C4-2B (cell line): ENCODE results near the gene MAGI2.
A peak's percentile ranks its signal among the peaks of the same experiment; 100 is the strongest.

Experiments
- H3K27ac ChIP-seq: fragments of 450-650 bp; 2 replicates; pipeline ENCODE4 v1.5.1; 2017
- ZFX ChIP-seq: fragments of 450-650 bp; IDR thresholded peaks from 2 replicates; pipeline ENCODE4 v1.6.1; 2017
- TF ChIP-seq, protein P1 (sequence below): fragments of 450-650 bp; conservative IDR thresholded peaks from 2 replicates; pipeline ENCODE4 v1.5.1; 2017; ENCODE audit warnings: mild to moderate bottlenecking

Gene MAGI2

DNA sequence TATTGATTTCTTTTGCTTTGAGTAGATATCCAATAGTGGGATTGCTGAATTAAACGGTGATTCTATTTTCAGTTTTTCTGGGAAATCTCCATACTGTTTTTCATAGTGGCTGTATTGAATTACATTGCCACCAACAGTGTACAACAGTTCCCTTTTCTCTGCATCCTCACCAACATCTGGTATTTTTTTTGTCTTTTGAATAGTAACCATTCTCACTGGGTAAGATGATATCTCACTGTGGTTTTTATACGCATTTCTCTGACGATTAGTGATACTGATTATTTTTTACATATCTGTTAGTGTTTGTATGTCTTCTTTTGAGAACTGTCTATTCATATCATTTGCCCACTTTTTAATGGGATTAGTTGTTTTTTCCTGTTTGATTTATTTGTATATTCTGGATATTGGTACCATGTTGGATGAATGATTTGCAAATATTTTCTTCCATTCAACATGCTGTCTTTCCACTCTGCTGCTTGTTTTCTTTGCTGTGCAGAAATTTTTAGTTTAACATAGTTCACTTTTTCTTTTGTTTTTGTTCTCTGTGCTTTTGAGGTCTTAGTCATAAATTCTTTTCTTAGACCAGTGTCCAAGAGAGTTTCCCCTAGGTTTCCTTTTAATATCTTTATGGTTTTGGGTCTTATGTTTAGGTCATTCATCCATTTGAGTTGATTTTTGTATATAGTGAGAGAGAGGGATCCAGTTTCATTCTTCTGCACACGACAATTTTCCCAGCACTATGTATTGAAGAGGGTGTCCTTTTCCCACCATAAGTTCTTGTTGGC lies 1070.2 kb downstream of the MAGI2 start:
- H3K27ac ChIP-seq: no peak overlapping the region
- no peak for TF ChIP-seq ZFX
- TF ChIP-seq, protein P1, sequence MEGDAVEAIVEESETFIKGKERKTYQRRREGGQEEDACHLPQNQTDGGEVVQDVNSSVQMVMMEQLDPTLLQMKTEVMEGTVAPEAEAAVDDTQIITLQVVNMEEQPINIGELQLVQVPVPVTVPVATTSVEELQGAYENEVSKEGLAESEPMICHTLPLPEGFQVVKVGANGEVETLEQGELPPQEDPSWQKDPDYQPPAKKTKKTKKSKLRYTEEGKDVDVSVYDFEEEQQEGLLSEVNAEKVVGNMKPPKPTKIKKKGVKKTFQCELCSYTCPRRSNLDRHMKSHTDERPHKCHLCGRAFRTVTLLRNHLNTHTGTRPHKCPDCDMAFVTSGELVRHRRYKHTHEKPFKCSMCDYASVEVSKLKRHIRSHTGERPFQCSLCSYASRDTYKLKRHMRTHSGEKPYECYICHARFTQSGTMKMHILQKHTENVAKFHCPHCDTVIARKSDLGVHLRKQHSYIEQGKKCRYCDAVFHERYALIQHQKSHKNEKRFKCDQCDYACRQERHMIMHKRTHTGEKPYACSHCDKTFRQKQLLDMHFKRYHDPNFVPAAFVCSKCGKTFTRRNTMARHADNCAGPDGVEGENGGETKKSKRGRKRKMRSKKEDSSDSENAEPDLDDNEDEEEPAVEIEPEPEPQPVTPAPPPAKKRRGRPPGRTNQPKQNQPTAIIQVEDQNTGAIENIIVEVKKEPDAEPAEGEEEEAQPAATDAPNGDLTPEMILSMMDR: no peak

DNA sequence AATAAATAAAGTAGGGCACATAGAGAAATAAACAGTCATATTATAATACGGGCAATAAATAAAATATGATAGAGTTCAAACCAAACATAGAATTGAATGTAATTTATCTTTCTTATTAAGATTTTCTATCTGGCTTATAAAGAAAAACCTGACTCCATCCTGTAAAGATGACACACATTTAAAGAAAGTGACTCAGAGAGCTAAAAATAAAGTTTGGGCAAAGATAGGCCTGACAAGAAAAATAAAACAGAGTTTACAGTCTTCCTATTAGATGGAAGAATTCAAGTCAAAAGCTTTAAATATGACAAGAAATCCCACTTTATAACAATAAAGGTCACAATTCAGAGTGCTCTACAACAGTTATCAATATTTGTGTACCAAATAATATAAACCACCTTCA lies 1074.3 kb downstream of the MAGI2 start:
- no peak overlapping the region for H3K27ac ChIP-seq
- TF ChIP-seq ZFX: no peak
- TF ChIP-seq, protein P1: no peak

DNA sequence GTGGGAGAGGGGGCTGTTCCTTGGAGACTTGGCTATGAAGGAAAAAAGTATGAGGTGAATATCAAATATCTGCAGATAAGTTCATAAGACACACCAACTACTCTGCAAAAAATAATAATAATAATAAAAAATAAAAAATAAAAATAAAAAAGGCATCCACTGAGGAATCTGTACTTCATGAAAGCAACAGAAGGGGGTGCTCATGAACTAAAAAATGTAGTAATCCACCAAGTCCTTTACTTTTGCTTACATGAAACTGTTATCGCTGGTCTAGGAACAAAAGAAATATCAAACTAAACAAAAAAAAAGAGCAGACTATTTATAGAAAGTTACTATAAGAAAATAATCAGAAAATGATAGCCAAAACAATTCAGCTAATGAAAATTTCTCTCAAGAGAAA lies 1075.9 kb downstream of the MAGI2 start:
- TF ChIP-seq, protein P1: peak; percentile 24
- TF ChIP-seq ZFX: no peak
- H3K27ac ChIP-seq: no peak overlapping the region

DNA sequence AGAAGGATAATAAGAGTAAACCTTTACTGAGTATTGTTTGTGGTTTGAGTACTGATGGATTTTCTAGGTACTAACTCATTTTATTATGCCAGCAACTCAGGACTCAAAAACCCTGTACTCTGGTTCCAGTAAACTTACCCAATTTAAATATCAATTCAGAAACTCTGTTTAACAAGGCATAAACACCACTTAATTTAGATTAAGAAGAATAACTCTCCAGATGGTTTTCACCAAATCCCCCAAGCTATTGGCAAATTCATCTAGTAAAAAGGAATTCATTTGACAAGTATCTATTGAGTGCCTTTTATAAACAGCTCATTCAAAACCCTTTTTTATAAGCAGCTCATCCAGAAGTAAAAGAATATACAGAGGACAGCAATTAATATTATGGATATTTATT lies 1082.5 kb downstream of the MAGI2 start:
- TF ChIP-seq, protein P1: no peak
- no peak for TF ChIP-seq ZFX
- no peak overlapping the region for H3K27ac ChIP-seq

DNA sequence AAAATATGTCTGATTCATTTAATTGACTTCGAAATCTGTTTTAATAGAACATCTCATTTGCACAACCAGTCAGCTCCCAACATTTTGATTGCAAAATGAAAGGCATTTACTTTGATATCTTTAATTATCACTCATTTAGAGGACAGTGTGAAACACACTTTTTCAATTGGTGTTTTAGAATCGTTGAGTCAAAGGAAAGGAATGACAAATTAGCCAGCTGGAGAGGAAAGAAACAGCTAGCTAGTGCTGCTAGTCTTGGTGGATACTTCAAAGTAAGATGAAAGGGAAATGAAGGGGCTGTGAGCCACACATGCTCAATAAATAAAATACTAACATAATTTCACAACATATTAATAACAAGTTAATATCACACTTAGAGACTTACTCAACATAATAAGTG lies 1084.7 kb downstream of the MAGI2 start:
- TF ChIP-seq, protein P1: no peak
- TF ChIP-seq ZFX: no peak
- no peak overlapping the region for H3K27ac ChIP-seq

DNA sequence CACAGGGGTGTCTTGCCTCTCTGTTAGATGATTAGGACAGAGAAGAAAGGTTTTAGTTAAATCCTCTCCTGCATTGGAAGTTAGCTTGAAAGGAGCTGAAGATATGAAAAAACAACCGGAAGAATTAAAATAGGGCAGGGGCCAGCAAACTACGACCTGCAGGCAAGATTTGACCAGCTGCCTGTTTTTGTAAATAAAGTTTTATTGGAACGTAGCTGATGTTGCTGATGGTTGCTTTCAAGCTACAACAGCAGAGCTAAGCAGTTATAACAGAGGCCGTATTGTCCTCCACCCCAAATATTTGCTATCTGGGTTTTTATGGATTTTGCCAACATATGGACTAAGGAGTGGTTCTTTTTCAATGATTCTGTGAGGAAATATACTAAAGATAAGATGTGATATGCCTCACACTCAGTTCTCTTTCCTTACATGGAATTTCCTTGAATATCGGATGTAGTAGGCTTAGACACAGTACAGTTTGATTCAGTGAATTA lies 1086.1 kb downstream of the MAGI2 start:
- TF ChIP-seq ZFX: no peak
- TF ChIP-seq, protein P1: no peak
- no peak overlapping the region for H3K27ac ChIP-seq

DNA sequence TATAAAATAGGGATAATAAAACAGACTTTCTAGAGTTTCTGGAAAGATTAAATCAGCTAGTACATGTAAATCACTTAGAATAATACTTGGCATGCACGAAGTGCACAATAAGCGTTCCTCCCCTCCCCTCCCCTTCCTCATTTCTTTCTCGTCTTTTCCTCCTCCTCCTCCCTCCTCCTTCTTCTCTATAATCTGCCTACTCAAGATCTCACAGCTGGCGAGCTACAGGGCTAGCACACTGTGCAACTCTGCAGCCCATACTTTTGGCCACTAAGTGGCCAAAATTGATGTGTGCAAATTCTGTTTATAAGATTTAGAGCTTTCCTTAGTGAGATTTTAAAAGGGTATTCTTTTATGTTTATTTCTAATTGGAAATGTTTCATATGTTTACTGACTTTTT lies 1089.6 kb downstream of the MAGI2 start:
- TF ChIP-seq ZFX: no peak
- TF ChIP-seq, protein P1: no peak; the same call in 1 of the 2 replicates
- no peak overlapping the region for H3K27ac ChIP-seq
